Measurements from ENCODE around the gene NCKAP1.

Gene NCKAP1

DNA sequence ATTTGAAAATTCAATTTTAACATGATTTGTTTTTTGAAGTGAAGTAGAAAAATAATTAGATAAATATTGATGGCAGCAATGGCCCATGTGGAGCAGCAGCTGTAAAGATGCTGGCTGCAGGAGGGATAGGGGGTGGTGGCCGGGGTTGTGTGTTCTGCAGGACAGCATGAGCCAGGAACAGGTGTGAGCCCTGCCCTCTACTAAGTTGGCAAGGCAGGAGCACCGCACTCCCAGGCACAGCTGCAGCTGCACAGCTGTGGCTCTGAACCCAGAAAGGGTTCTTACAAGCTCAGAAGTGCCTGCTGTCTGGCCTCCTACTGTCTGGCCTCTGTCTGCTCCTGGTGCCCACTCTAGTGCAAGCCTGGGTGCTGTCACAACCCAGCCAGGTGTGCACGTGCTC, 30.3 kb upstream of the NCKAP1 start:
- ATAC-seq, result no peak
- TF ChIP-seq, protein P1, sequence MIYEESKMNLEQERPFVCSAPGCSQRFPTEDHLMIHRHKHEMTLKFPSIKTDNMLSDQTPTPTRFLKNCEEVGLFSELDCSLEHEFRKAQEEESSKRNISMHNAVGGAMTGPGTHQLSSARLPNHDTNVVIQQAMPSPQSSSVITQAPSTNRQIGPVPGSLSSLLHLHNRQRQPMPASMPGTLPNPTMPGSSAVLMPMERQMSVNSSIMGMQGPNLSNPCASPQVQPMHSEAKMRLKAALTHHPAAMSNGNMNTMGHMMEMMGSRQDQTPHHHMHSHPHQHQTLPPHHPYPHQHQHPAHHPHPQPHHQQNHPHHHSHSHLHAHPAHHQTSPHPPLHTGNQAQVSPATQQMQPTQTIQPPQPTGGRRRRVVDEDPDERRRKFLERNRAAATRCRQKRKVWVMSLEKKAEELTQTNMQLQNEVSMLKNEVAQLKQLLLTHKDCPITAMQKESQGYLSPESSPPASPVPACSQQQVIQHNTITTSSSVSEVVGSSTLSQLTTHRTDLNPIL (CRISPR knock-in tag; IDR thresholded peaks at IDR 0.05; ENCODE audit: low read depth), result no peak
- TF ChIP-seq, protein P2, sequence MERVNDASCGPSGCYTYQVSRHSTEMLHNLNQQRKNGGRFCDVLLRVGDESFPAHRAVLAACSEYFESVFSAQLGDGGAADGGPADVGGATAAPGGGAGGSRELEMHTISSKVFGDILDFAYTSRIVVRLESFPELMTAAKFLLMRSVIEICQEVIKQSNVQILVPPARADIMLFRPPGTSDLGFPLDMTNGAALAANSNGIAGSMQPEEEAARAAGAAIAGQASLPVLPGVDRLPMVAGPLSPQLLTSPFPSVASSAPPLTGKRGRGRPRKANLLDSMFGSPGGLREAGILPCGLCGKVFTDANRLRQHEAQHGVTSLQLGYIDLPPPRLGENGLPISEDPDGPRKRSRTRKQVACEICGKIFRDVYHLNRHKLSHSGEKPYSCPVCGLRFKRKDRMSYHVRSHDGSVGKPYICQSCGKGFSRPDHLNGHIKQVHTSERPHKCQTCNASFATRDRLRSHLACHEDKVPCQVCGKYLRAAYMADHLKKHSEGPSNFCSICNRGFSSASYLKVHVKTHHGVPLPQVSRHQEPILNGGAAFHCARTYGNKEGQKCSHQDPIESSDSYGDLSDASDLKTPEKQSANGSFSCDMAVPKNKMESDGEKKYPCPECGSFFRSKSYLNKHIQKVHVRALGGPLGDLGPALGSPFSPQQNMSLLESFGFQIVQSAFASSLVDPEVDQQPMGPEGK (CRISPR knock-in tag; IDR thresholded peaks at IDR 0.05; ENCODE audit: borderline replicate concordance), result no peak
- TF ChIP-seq SNAI2 (CRISPR knock-in tag; IDR thresholded peaks at IDR 0.05), result no peak
- TF ChIP-seq ISL1 (CRISPR knock-in tag; IDR thresholded peaks at IDR 0.05), result no peak
- no peak for TF ChIP-seq ZNF565 (CRISPR knock-in tag; conservative IDR thresholded peaks at IDR 0.05; ENCODE audit: low read depth)
- no peak for TF ChIP-seq TCF4 (CRISPR knock-in tag; IDR thresholded peaks at IDR 0.05; ENCODE audit: borderline replicate concordance)
- TF ChIP-seq ZNF70 (CRISPR knock-in tag; IDR thresholded peaks at IDR 0.05), result no peak
- no peak for TF ChIP-seq PPARA (CRISPR knock-in tag; IDR thresholded peaks at IDR 0.05; ENCODE audit: borderline replicate concordance)
- no peak for TF ChIP-seq OSR1 (CRISPR knock-in tag; IDR thresholded peaks at IDR 0.05)
- TF ChIP-seq RARB (CRISPR knock-in tag; IDR thresholded peaks at IDR 0.05), result no peak
- no peak for TF ChIP-seq GLIS3 (CRISPR knock-in tag; IDR thresholded peaks at IDR 0.05)
- no peak for TF ChIP-seq ARNTL (CRISPR knock-in tag; IDR thresholded peaks at IDR 0.05; ENCODE audit: borderline replicate concordance, low read depth)
- TF ChIP-seq ZFP3 (CRISPR knock-in tag; IDR thresholded peaks at IDR 0.05), result no peak
- no peak for TF ChIP-seq ZFP30 (CRISPR knock-in tag; IDR thresholded peaks at IDR 0.05)
- TF ChIP-seq BACH2 (CRISPR knock-in tag; IDR thresholded peaks at IDR 0.05; ENCODE audit: borderline replicate concordance), result no peak
- TF ChIP-seq, protein P3, sequence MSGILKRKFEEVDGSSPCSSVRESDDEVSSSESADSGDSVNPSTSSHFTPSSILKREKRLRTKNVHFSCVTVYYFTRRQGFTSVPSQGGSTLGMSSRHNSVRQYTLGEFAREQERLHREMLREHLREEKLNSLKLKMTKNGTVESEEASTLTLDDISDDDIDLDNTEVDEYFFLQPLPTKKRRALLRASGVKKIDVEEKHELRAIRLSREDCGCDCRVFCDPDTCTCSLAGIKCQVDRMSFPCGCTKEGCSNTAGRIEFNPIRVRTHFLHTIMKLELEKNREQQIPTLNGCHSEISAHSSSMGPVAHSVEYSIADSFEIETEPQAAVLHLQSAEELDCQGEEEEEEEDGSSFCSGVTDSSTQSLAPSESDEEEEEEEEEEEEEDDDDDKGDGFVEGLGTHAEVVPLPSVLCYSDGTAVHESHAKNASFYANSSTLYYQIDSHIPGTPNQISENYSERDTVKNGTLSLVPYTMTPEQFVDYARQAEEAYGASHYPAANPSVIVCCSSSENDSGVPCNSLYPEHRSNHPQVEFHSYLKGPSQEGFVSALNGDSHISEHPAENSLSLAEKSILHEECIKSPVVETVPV (CRISPR knock-in tag; IDR thresholded peaks at IDR 0.05), result no peak

DNA sequence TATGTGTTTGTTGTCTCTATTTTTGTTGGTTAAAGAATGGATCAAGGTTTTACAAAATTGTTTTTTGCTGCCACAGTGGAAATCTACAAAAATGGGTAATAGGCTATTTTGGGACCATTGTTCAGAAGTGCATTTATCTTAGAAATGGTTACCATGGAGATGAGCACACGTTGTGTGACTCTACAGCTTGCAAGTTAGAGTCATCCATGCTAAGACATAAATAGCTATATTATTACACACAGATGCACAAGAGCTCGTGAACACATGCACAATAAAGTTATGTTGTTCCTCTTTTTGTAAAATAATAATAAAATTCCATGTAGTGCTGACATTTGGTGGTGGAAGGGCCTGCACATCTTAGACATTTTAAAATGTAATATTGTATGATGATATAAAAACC, 24.8 kb upstream of the NCKAP1 start:
- TF ChIP-seq ZFP30 (CRISPR knock-in tag; IDR thresholded peaks at IDR 0.05), result no peak
- TF ChIP-seq SNAI2 (CRISPR knock-in tag; IDR thresholded peaks at IDR 0.05), result no peak
- TF ChIP-seq ESRRG (CRISPR knock-in tag; IDR thresholded peaks at IDR 0.05), result no peak
- TF ChIP-seq ZNF8 (CRISPR knock-in tag; IDR thresholded peaks at IDR 0.05), result no peak
- no peak for TF ChIP-seq RARB (CRISPR knock-in tag; IDR thresholded peaks at IDR 0.05)
- TF ChIP-seq, protein P2 (CRISPR knock-in tag; IDR thresholded peaks at IDR 0.05; ENCODE audit: borderline replicate concordance), result no peak
- TF ChIP-seq, protein P4, sequence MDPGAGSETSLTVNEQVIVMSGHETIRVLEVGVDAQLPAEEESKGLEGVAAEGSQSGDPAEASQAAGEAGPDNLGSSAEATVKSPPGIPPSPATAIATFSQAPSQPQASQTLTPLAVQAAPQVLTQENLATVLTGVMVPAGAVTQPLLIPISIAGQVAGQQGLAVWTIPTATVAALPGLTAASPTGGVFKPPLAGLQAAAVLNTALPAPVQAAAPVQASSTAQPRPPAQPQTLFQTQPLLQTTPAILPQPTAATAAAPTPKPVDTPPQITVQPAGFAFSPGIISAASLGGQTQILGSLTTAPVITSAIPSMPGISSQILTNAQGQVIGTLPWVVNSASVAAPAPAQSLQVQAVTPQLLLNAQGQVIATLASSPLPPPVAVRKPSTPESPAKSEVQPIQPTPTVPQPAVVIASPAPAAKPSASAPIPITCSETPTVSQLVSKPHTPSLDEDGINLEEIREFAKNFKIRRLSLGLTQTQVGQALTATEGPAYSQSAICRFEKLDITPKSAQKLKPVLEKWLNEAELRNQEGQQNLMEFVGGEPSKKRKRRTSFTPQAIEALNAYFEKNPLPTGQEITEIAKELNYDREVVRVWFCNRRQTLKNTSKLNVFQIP (CRISPR knock-in tag; IDR thresholded peaks at IDR 0.05; ENCODE audit: borderline replicate concordance, low read depth), result no peak
- no peak for TF ChIP-seq ZFP3 (CRISPR knock-in tag; IDR thresholded peaks at IDR 0.05)
- no peak for TF ChIP-seq TCF4 (CRISPR knock-in tag; IDR thresholded peaks at IDR 0.05; ENCODE audit: borderline replicate concordance)
- TF ChIP-seq GLIS3 (CRISPR knock-in tag; IDR thresholded peaks at IDR 0.05), result no peak
- TF ChIP-seq ZNF70 (CRISPR knock-in tag; IDR thresholded peaks at IDR 0.05), result no peak
- TF ChIP-seq, protein P1 (CRISPR knock-in tag; IDR thresholded peaks at IDR 0.05; ENCODE audit: low read depth), result no peak
- no peak for TF ChIP-seq PPARA (CRISPR knock-in tag; IDR thresholded peaks at IDR 0.05; ENCODE audit: borderline replicate concordance)
- TF ChIP-seq CSDC2 (CRISPR knock-in tag; IDR thresholded peaks at IDR 0.05), result no peak
- no peak for TF ChIP-seq ARNTL (CRISPR knock-in tag; IDR thresholded peaks at IDR 0.05; ENCODE audit: borderline replicate concordance, low read depth)
- TF ChIP-seq, protein P3 (CRISPR knock-in tag; IDR thresholded peaks at IDR 0.05), result no peak
- ATAC-seq, result peak; percentile 81
